Smooth muscle cell (in vitro differentiated cells): ENCODE results near the gene DGUOK. TPM values are rescaled to one million over a fixed set of nuclear protein-coding genes. Genes with fewer than 3 reads are reported as not detected.

ENCODE experiments used
- DNase-seq: peaks from one replicate; lab custom pipeline; 2025; ENCODE audit not compliant: unreplicated experiment; lab: John Stamatoyannopoulos, UW
- H2AFZ ChIP-seq: fragments of 200-600 bp; sonication (generic); 2 replicates; pipeline ENCODE4 v1.6.0; 2016; ENCODE audit warnings: antibody characterized with exemption, low read depth, mild to moderate bottlenecking
- H3F3A ChIP-seq: fragments of 200-600 bp; sonication (generic); 2 replicates; pipeline ENCODE4 v1.6.0; 2017; ENCODE audit warnings: antibody characterized with exemption, low read depth
- H3K27ac ChIP-seq: fragments of 200-600 bp; sonication (generic); 2 replicates; pipeline ENCODE4 v1.5.1; 2016; ENCODE audit warnings: low read depth, mild to moderate bottlenecking
- H3K27me3 ChIP-seq: fragments of 200-600 bp; sonication (generic); 2 replicates; pipeline ENCODE4 v1.6.1; 2016; ENCODE audit warnings: low read depth, mild to moderate bottlenecking
- H3K36me3 ChIP-seq: fragments of 200-600 bp; sonication (generic); 2 replicates; pipeline ENCODE4 v1.5.1; 2016; ENCODE audit warnings: low read depth
- H3K4me1 ChIP-seq: fragments of 200-600 bp; sonication (generic); 2 replicates; pipeline ENCODE4 v1.5.1; 2016; ENCODE audit warnings: low read depth
- H3K4me2 ChIP-seq: fragments of 200-600 bp; sonication (generic); 2 replicates; pipeline ENCODE4 v1.6.0; 2016; ENCODE audit warnings: mild to moderate bottlenecking
- H3K4me3 ChIP-seq: fragments of 200-600 bp; sonication (generic); 2 replicates; pipeline ENCODE4 v1.5.1; 2016; ENCODE audit warnings: mild to moderate bottlenecking
- H3K79me2 ChIP-seq: fragments of 200-600 bp; sonication (generic); 2 replicates; pipeline ENCODE4 v1.6.0; 2016; ENCODE audit warnings: low read depth, mild to moderate bottlenecking
- H3K9ac ChIP-seq: fragments of 200-600 bp; sonication (generic); 2 replicates; pipeline ENCODE4 v1.6.0; 2016; ENCODE audit warnings: low read depth
- H3K9me3 ChIP-seq: fragments of 200-600 bp; sonication (generic); replicated peaks from 2 replicates; pipeline ENCODE4 v1.5.1; 2016; ENCODE audit warnings: low read depth
- H4K20me1 ChIP-seq: fragments of 200-600 bp; sonication (generic); 2 replicates; pipeline ENCODE4 v1.6.0; 2016; ENCODE audit warnings: low read depth
- WGBS: methylation state at CpG from one replicate; pipeline ENCODE4 v1.1.7; 2016; ENCODE audit warnings: low lambda C conversion rate; 5-methylcytosine and 5-hydroxymethylcytosine counted together
- polyA plus RNA-seq: library from polyadenylated mRNA; unstranded; fragments of >200 nt; fragmentation: Nextera tagmentation; extraction: Ambion mirVana; gene quantifications from 2 replicates; pipeline ENCODE4 v1.2.1, GENCODE V29; 2016
- total RNA-seq: library from RNA; depleted of rRNA; stranded (reverse); fragments of >200 nt; gene quantifications from 2 replicates; pipeline ENCODE4 v1.2.3, GENCODE V29; 2014
- TF ChIP-seq, protein P1 (sequence below): fragments of 200-600 bp; sonication (generic); IDR thresholded peaks from 2 replicates; pipeline ENCODE4 v1.5.1; 2017; ENCODE audit warnings: borderline replicate concordance, mild to moderate bottlenecking, antibody characterized with exemption; ENCODE audit not compliant: insufficient read depth, poor library complexity, severe bottlenecking

DGUOK gene
- total and polyA plus RNA-seq, 2 experiments from 2014 or later, result 112 to 154 TPM

DNA sequence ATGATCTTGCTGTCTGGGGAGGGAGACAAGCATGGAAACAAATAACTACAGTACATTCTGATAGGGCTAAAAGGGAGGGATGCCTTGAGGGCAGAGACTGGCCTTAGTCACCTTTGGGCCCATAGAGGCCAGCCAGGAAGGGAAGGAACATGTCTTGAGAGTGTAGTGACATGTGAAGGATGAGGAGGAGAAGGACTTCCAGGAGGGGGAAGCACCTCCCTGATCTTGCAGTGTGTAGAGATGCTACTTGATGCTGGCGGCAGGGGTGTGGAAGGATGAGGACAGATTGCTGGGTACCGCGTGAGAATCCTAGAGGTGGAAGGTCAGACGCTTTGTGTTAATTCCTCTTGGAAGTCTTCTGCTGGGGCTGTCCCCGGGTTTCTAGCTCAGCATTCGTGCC is 71.1 kb downstream of the DGUOK start:
- Histone ChIP-seq H3K4me3 (no peak overlapping the region), H3K9me3 (no peaks in the 10 kb centered on the region), H3K9ac (no peak overlapping the region), H3K79me2 (peaks cover 19% of the 10 kb centered on the region), H3K36me3 (no peaks in the 10 kb centered on the region), H4K20me1 (peaks cover 67% of the 10 kb centered on the region), H3F3A (peaks cover 10% of the 10 kb centered on the region), H3K4me2 (no peak overlapping the region), H3K27ac (no peak overlapping the region), H3K4me1 (peaks cover 28% of the 10 kb centered on the region), H2AFZ (no peak overlapping the region), H3K27me3 (no peaks in the 10 kb centered on the region)
- 96% methylated on average over 6 of the region's 6 CpGs for WGBS
- TF ChIP-seq, protein P1, sequence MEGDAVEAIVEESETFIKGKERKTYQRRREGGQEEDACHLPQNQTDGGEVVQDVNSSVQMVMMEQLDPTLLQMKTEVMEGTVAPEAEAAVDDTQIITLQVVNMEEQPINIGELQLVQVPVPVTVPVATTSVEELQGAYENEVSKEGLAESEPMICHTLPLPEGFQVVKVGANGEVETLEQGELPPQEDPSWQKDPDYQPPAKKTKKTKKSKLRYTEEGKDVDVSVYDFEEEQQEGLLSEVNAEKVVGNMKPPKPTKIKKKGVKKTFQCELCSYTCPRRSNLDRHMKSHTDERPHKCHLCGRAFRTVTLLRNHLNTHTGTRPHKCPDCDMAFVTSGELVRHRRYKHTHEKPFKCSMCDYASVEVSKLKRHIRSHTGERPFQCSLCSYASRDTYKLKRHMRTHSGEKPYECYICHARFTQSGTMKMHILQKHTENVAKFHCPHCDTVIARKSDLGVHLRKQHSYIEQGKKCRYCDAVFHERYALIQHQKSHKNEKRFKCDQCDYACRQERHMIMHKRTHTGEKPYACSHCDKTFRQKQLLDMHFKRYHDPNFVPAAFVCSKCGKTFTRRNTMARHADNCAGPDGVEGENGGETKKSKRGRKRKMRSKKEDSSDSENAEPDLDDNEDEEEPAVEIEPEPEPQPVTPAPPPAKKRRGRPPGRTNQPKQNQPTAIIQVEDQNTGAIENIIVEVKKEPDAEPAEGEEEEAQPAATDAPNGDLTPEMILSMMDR, result no peak
- DNase-seq, result no peak

GRCh38 chr2:73998451-73998850 is 71.8 kb downstream of the DGUOK start:
- peaks cover 15% of the 10 kb centered on the region for H3K79me2 ChIP-seq
- no peaks in the 10 kb centered on the region for H3K9me3 ChIP-seq
- no peaks in the 10 kb centered on the region for H3K27me3 ChIP-seq
- H3K4me2 ChIP-seq, result no peak overlapping the region
- 85% methylated on average over 8 of the region's 8 CpGs for WGBS
- peaks cover 28% of the 10 kb centered on the region for H3K4me1 ChIP-seq
- no peaks in the 10 kb centered on the region for H3K36me3 ChIP-seq
- H3K27ac ChIP-seq, result peak overlapping the region; percentile 40
- DNase-seq, result no peak
- H3K4me3 ChIP-seq, result no peak overlapping the region
- no peak overlapping the region for H2AFZ ChIP-seq
- H3F3A ChIP-seq, result peaks cover 10% of the 10 kb centered on the region
- peaks cover 66% of the 10 kb centered on the region for H4K20me1 ChIP-seq
- H3K9ac ChIP-seq, result no peak overlapping the region
- TF ChIP-seq, protein P1, result no peak

DNA sequence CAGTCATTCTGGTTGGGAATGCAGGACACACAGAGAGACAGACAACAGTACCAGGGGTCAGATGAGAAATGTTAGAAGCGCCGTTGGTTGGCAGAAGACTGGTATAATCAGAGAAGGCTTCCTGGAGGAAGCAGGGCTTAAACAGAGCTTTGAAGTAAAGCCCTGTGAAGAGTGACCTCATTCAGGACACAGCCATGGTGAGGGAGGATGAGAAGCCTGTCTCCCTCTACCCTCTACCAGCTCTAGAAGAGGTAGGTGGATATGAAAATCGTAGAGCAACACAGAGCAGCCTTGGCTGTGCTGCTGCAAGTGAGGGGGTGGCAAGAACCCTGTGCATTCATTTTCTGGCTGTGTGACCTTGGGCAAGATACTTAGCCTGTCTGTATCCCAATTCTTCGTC is 72.3 kb downstream of the DGUOK start:
- Histone ChIP-seq H3K36me3 (no peaks in the 10 kb centered on the region), H3K4me1 (peaks cover 33% of the 10 kb centered on the region), H3K79me2 (peaks cover 12% of the 10 kb centered on the region), H3K4me2 (no peak overlapping the region), H3K27me3 (no peaks in the 10 kb centered on the region), H4K20me1 (peaks cover 64% of the 10 kb centered on the region), H3K9me3 (no peaks in the 10 kb centered on the region), H2AFZ (no peak overlapping the region), H3K27ac (peak overlapping the region; percentile 40), H3K4me3 (no peak overlapping the region), H3F3A (peaks cover 10% of the 10 kb centered on the region), H3K9ac (no peak overlapping the region)
- 36% methylated on average over 4 of the region's 4 CpGs for WGBS
- no peak for DNase-seq
- TF ChIP-seq, protein P1, result no peak

DNA sequence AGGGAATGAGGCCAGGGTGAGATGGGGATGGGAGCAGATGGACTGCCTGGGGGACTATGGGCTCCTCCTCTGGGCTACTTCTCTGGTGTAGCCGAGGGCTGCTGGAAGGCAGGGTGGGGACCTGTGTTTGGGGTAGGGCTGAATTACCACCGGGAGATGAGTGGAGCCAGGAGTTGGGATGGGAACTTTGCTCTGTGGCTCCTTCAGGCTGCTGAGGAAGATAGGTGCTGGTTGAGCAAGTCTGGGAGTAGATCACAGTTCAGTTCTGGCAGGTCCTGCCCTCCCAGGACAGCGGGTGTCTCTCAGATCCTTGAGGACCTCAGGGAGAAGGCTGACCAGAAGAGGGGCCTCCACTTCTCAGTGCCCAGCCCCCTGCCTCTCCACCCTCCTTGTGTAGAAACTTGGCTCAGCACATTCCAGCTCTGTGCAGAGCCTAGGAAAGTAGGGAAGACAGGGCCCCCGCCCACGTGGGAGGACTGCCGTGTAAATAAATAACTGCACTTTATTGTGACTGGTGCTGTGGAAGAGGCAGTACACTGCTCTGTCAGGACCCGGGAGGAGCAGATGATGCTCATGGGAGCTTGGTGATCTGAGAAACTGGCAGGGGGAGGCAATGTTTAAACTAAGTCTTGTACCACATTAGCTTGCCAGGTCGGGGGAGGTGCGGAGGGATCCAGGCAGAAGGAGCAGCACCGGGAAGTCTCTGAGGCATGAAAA is 73.4 kb downstream of the DGUOK start:
- H3K4me3 ChIP-seq, result peak overlapping the region; percentile 2
- H3K27me3 ChIP-seq, result no peaks in the 10 kb centered on the region
- no peaks in the 10 kb centered on the region for H3K36me3 ChIP-seq
- H3K9me3 ChIP-seq, result no peaks in the 10 kb centered on the region
- TF ChIP-seq, protein P1, result no peak
- H3K4me1 ChIP-seq, result peaks cover 44% of the 10 kb centered on the region
- WGBS, result 30% methylated on average over 10 of the region's 10 CpGs
- peak overlapping the region; percentile 59 for H3K4me2 ChIP-seq
- H3K27ac ChIP-seq, result peak overlapping the region; percentile 40
- no peak overlapping the region for H2AFZ ChIP-seq
- H3K9ac ChIP-seq, result no peak overlapping the region
- peaks cover 18% of the 10 kb centered on the region for H3K79me2 ChIP-seq
- DNase-seq, result no peak
- H4K20me1 ChIP-seq, result peaks cover 69% of the 10 kb centered on the region
- H3F3A ChIP-seq, result peaks cover 10% of the 10 kb centered on the region
